Transverse colon (tissue), 4 donors: ENCODE measurements around the gene VAV2. TPM values are rescaled to one million over a fixed set of nuclear protein-coding genes. Genes with fewer than 3 reads are reported as not detected.

ENCODE experiments used
- DNase-seq: peaks from one replicate; pipeline ENCODE4 v3.0.0-alpha.2; 2019
- H3K27ac ChIP-seq, 4 donors: fragments of 200-600 bp; sonication (generic); 2 replicates each; pipeline ENCODE4 v1.5.1; 2016 to 2018; ENCODE audit warnings: inconsistent platforms in 4 of 4
- H3K27me3 ChIP-seq: fragments of 200-600 bp; sonication (generic); 2 replicates; pipeline ENCODE4 v1.5.1; 2017; ENCODE audit warnings: inconsistent platforms
- H3K36me3 ChIP-seq, 4 donors: fragments of 200-600 bp; sonication (generic); 2 replicates each; pipeline ENCODE4 v1.5.1; 2017 to 2019; ENCODE audit warnings: inconsistent platforms in 4 of 4
- H3K4me1 ChIP-seq, 4 donors: fragments of 200-600 bp; sonication (generic); 2 replicates each; pipeline ENCODE4 v1.5.1; 2017 to 2020; ENCODE audit warnings: inconsistent platforms in 4 of 4
- H3K4me3 ChIP-seq, 4 donors: fragments of 200-600 bp; sonication (generic); 1 replicate in 1 of 4; 2 replicates in 3 of 4; pipeline versions ENCODE4 v1.5.1 to v1.6.1; 2017 to 2019; ENCODE audit warnings: inconsistent platforms in 4 of 4
- H3K9me3 ChIP-seq, 2 donors: fragments of 200-600 bp; sonication (generic); 2 replicates each; pipeline ENCODE4 v1.5.1; 2017 to 2019; ENCODE audit warnings: inconsistent platforms in 2 of 2
- EP300 ChIP-seq: sonication (generic); formaldehyde crosslinking; IDR thresholded peaks from one replicate; pipeline ENCODE4 v1.6.1; 2017; ENCODE audit warnings: antibody characterized with exemption, low read depth
- POLR2A ChIP-seq: fragments of 450-650 bp; IDR thresholded peaks from one replicate; pipeline ENCODE4 v1.6.1; 2016; ENCODE audit warnings: antibody characterized with exemption, mild to moderate bottlenecking, moderate library complexity
- POLR2AphosphoS5 ChIP-seq, 3 donors: sonication (generic); formaldehyde crosslinking; IDR thresholded peaks; one replicate each; pipeline ENCODE4 v1.6.1; 2016; ENCODE audit warnings: antibody characterized with exemption in 3 of 3
- WGBS, 2 donors: methylation state at CpG; one replicate each; pipeline ENCODE4 v1.1.5; 2018; ENCODE audit warnings: low coverage in 1 of 2; 5-methylcytosine and 5-hydroxymethylcytosine counted together
- in situ Hi-C, 4 donors: fragments of 200-750 bp; cut with MboI; loops; one replicate each; pipeline versions ENCODE4 v1.15.0 to v1.15.1; 2017; ENCODE audit warnings: low sequenced_read_pairs in 3 of 4, low pct_ligation_motif_present in 1 of 4, low pct_unique_long_range_greater_than_20kb in 1 of 4
- intact Hi-C: fragments of 100-400 bp; cut with DNase I; formaldehyde crosslinking; loops from one replicate; pipeline ENCODE4 v1.15.1; 2023; ENCODE audit warnings: low total_unique reads
- total RNA-seq, 4 donors: library from RNA; depleted of rRNA; stranded (reverse); fragments of >200 nt; gene quantifications; one replicate each; pipeline ENCODE4 v1.1.0, GENCODE V29; 2016
- TF ChIP-seq, protein P1 (sequence below), 5 experiments: fragments of 200-600 bp in 3 of 5; fragments of 450-650 bp in 2 of 5; sonication (generic) in 3 of 5; IDR thresholded peaks; 1 replicate in 2 of 5; 2 replicates in 3 of 5; pipeline ENCODE4 v1.5.1; 2016 to 2017; ENCODE audit warnings: antibody characterized with exemption in 5 of 5, inconsistent platforms in 3 of 5, mild to moderate bottlenecking in 2 of 5, moderate library complexity in 1 of 5

Gene VAV2
- total RNA-seq, 4 donors from 2014 or later: 8.2 to 52.4 (median 24.5) TPM

DNA sequence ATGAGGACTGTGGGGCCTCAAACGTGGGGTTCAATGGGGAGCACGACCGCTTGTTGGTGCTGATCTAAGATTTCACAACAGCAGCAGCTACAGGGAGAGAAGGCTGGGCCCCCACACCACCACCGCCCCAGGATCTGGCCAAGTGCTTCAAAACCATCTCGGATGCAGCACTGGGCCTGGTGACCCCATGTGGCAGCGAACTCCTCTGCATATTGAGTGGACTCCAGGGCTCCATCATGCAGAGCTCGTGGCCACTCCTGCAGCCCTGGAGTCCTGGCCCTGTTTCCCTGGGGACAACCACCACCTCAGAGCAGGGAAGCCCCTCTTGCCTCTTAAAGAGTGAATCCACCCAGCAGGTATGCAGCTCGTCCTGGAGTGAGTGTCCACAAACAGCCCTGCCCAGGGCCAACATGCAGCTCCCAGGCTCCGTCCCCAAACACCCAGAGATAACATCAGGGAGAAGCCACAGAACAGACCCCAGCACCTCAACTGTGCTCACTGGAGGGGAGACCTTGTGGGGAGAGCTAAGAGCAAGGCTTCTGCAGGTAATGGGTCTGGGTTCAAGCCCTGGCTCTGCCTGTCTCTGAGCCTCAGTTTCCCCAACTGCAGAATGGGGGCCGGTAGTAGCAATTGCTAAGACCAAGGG, 150.8 kb downstream of the VAV2 start:
- no peaks in the 10 kb centered on the region for H3K27me3 ChIP-seq
- WGBS, 2 donors: 87% methylated on average over 10 of the region's 10 CpGs; no CpG with 5 or more reads in 1 of the 2 donors
- H3K4me1 ChIP-seq: peaks cover 0 to 21% (median 17%) of the 10 kb centered on the region in 4 donors
- H3K36me3 ChIP-seq: no peaks in the 10 kb centered on the region
- intact Hi-C loops (no loop called here), in situ Hi-C loops (no loop called here)
- DNase-seq: no peak
- no peak overlapping the region for H3K4me3 ChIP-seq
- no peak for TF ChIP-seq EP300
- TF ChIP-seq POLR2A: no peak
- no peak for TF ChIP-seq POLR2AphosphoS5 (IDR thresholded peaks at IDR 0.05)
- TF ChIP-seq, protein P1, sequence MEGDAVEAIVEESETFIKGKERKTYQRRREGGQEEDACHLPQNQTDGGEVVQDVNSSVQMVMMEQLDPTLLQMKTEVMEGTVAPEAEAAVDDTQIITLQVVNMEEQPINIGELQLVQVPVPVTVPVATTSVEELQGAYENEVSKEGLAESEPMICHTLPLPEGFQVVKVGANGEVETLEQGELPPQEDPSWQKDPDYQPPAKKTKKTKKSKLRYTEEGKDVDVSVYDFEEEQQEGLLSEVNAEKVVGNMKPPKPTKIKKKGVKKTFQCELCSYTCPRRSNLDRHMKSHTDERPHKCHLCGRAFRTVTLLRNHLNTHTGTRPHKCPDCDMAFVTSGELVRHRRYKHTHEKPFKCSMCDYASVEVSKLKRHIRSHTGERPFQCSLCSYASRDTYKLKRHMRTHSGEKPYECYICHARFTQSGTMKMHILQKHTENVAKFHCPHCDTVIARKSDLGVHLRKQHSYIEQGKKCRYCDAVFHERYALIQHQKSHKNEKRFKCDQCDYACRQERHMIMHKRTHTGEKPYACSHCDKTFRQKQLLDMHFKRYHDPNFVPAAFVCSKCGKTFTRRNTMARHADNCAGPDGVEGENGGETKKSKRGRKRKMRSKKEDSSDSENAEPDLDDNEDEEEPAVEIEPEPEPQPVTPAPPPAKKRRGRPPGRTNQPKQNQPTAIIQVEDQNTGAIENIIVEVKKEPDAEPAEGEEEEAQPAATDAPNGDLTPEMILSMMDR (IDR thresholded peaks at IDR 0.05): no peak
- no peaks in the 10 kb centered on the region for H3K9me3 ChIP-seq
- no peak overlapping the region for H3K27ac ChIP-seq

DNA sequence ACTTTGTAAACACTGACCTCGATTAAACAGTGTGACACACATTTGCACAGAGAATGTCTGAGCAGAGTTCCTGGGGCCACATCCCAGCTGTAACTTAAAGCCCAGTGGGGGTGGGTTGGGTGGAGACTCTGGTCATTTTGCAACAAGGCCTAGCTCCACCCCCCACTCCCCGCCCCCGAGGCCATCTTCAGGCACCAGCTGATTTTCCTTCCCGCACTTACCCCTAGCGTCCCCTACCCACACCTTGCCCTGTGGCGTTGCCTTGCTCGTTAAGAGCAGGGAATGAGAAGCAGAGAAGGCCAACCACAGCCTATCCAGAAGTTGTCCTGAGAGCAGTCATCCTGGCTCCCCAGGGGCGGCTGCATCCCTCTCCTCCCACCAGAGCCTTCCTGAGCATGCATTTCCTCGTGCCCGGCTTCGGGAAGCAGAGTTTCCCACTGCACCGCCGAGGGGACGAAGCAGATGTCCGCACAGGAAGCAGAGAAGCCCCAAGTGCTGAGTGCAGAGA, 152.2 kb downstream of the VAV2 start:
- Histone ChIP-seq H3K27ac (no peak overlapping the region), H3K36me3 (no peaks in the 10 kb centered on the region), H3K4me1 (peaks cover 0 to 17% (median 16%) of the 10 kb centered on the region in 4 donors), H3K4me3 (no peak overlapping the region), H3K27me3 (no peaks in the 10 kb centered on the region), H3K9me3 (no peaks in the 10 kb centered on the region)
- intact Hi-C loops: no loop called here
- DNase-seq: no peak
- 75% methylated on average over 15 of the region's 15 CpGs; no CpG with 5 or more reads in 1 of the 2 donors for WGBS, 2 donors
- TF ChIP-seq POLR2AphosphoS5 (IDR thresholded peaks at IDR 0.05) (no peak), EP300 (no peak), POLR2A (no peak)
- TF ChIP-seq, protein P1 (IDR thresholded peaks at IDR 0.05): no peak
- in situ Hi-C loops: no loop called here

DNA sequence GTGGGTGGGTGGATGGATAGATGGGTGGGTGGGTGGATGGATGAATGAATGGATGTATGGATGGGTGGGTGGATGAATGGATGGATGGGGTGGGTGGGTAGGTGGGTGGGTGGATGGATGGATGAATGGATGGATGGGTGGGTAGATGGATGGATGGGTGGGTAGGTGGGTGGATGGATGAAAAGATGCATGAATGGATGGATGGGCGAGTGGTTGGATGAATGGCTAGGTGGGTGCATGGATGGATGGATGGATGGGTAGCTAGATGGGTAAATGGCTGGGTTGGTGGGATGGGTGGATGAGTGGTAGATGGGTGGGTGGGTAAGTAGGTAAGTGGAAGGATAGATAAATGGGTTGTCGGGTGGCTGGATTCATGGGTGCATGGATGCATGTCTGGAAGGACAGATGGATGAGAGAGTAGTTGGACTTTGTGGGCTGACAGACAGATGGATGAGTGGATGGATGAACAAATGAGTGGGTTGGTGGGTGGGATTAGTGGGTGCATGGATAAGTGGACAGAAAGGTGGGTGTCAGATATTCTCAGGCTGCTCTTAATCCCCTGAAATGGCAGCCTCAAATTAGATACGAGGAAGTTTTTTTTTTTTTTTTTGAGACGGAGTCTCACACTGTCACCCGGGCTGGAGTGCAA, 153.1 kb downstream of the VAV2 start:
- Histone ChIP-seq H3K27me3 (no peaks in the 10 kb centered on the region), H3K27ac (no peak overlapping the region), H3K9me3 (no peaks in the 10 kb centered on the region), H3K4me3 (no peak overlapping the region), H3K36me3 (no peaks in the 10 kb centered on the region), H3K4me1 (peaks cover 0 to 17% (median 16%) of the 10 kb centered on the region in 4 donors)
- 91 to 93% methylated on average over 3 to 5 of the region's 5 CpGs for WGBS, 2 donors
- TF ChIP-seq EP300: no peak
- no peak for TF ChIP-seq POLR2AphosphoS5 (IDR thresholded peaks at IDR 0.05)
- TF ChIP-seq, protein P1 (IDR thresholded peaks at IDR 0.05): no peak
- TF ChIP-seq POLR2A: no peak
- DNase-seq: no peak
- intact Hi-C loops (no loop called here), in situ Hi-C loops (no loop called here)
